ENCODE data around the gene SLC35E3.

The SLC35E3 gene

GRCh38 chr12:68786929-68787328, 41.0 kb downstream of the SLC35E3 start:
- Histone ChIP-seq H3K9me3 (ENCODE audit: control insufficient read depth, low read length) (no peaks in the 10 kb centered on the region), H3K4me3 (ENCODE audit: low read length) (no peak overlapping the region), H3K4me1 (ENCODE audit: control insufficient read depth, insufficient read depth, low read length) (peaks cover 42% of the 10 kb centered on the region), H3K36me3 (ENCODE audit: control insufficient read depth, insufficient read depth, low read length, severe bottlenecking) (no peaks in the 10 kb centered on the region), H3K27me3 (replicated peaks; ENCODE audit: control insufficient read depth, insufficient read depth, low read length) (no peaks in the 10 kb centered on the region), H3K9ac (ENCODE audit: low read length) (peak overlapping the region; percentile 63)
- peak; percentile 17 for DNase-seq (ENCODE audit: low read depth)

- Histone ChIP-seq H3K4me3 (ENCODE audit: low read length) (no peak overlapping the region), H3K9ac (ENCODE audit: low read length) (no peak overlapping the region), H3K9me3 (ENCODE audit: control insufficient read depth, low read length) (no peaks in the 10 kb centered on the region), H3K27me3 (replicated peaks; ENCODE audit: control insufficient read depth, insufficient read depth, low read length) (no peaks in the 10 kb centered on the region), H3K36me3 (ENCODE audit: control insufficient read depth, insufficient read depth, low read length, severe bottlenecking) (no peaks in the 10 kb centered on the region), H3K4me1 (ENCODE audit: control insufficient read depth, insufficient read depth, low read length) (peaks cover 42% of the 10 kb centered on the region)
- DNase-seq (ENCODE audit: low read depth): no peak
These were observed 42.7 kb downstream of the SLC35E3 start for GRCh38 chr12:68788554-68789143.

- Histone ChIP-seq H3K4me3 (ENCODE audit: low read length) (no peak overlapping the region), H3K9ac (ENCODE audit: low read length) (no peak overlapping the region), H3K36me3 (ENCODE audit: control insufficient read depth, insufficient read depth, low read length, severe bottlenecking) (no peaks in the 10 kb centered on the region), H3K4me1 (ENCODE audit: control insufficient read depth, insufficient read depth, low read length) (peaks cover 42% of the 10 kb centered on the region), H3K9me3 (ENCODE audit: control insufficient read depth, low read length) (no peaks in the 10 kb centered on the region), H3K27me3 (replicated peaks; ENCODE audit: control insufficient read depth, insufficient read depth, low read length) (no peaks in the 10 kb centered on the region)
- no peak for DNase-seq (ENCODE audit: low read depth)
These were observed 43.3 kb downstream of the SLC35E3 start for GRCh38 chr12:68789144-68789878.

DNA sequence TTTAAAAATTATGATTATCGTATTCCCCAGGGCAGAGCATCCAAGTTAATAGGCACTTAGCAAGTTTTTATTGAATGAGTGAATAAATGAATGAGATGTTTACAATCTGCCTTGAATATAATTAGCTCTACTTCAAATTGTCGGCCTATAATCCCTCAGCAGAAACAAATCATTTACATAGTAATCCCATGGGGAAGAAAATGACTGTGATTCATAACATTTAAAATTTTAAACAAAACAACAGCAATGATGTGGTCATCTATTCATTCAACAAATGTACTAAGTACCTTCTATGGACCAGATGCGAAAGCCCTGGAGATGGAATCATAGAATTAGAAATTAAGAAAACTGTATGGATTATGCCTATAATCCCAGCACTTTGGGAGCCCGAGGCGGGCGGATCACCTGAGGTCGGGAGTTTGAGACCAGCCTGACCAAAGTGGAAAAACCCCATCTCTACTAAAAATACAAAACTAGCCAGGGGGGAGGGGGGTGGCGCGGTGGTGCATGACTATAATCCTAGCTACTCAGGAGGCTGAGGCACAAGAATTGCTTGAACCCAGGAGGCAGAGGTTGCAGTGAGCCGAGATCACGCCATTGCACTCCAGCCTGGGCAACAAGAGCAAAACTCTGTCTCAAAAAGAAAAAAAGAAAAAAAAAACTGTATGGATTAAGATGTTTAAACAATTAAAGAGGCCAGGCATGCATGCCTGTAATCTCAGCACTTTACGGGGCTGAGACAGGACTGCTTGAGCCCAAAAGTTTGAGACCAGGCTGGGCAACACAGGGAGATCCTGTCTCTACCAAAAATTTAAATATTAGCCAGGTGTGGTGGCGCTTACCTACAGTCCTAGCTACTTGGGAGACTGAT, 44.3 kb downstream of the SLC35E3 start:
- Histone ChIP-seq H3K4me3 (ENCODE audit: low read length) (no peak overlapping the region), H3K4me1 (ENCODE audit: control insufficient read depth, insufficient read depth, low read length) (peaks cover 40% of the 10 kb centered on the region), H3K9ac (ENCODE audit: low read length) (no peak overlapping the region), H3K27me3 (replicated peaks; ENCODE audit: control insufficient read depth, insufficient read depth, low read length) (no peaks in the 10 kb centered on the region), H3K36me3 (ENCODE audit: control insufficient read depth, insufficient read depth, low read length, severe bottlenecking) (no peaks in the 10 kb centered on the region), H3K9me3 (ENCODE audit: control insufficient read depth, low read length) (no peaks in the 10 kb centered on the region)
- no peak for DNase-seq (ENCODE audit: low read depth)

DNA sequence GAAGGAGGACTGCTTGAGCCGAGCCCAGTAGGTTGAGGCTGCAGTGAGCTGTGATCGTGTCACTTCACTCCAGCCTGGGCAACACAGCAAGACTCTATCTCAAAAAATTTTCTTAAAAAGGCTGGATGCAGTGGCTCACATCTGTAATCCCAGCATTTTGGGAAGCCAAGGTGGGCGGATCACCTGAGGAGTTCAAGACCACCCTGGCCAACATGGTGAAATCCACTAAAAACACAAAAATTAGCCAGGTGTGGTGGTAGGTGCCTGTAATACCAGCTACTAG, 44.9 kb downstream of the SLC35E3 start:
- Histone ChIP-seq H3K36me3 (ENCODE audit: control insufficient read depth, insufficient read depth, low read length, severe bottlenecking) (no peaks in the 10 kb centered on the region), H3K27me3 (replicated peaks; ENCODE audit: control insufficient read depth, insufficient read depth, low read length) (no peaks in the 10 kb centered on the region), H3K4me1 (ENCODE audit: control insufficient read depth, insufficient read depth, low read length) (peaks cover 34% of the 10 kb centered on the region), H3K9me3 (ENCODE audit: control insufficient read depth, low read length) (no peaks in the 10 kb centered on the region), H3K9ac (ENCODE audit: low read length) (no peak overlapping the region), H3K4me3 (ENCODE audit: low read length) (no peak overlapping the region)
- DNase-seq (ENCODE audit: low read depth): no peak

DNA sequence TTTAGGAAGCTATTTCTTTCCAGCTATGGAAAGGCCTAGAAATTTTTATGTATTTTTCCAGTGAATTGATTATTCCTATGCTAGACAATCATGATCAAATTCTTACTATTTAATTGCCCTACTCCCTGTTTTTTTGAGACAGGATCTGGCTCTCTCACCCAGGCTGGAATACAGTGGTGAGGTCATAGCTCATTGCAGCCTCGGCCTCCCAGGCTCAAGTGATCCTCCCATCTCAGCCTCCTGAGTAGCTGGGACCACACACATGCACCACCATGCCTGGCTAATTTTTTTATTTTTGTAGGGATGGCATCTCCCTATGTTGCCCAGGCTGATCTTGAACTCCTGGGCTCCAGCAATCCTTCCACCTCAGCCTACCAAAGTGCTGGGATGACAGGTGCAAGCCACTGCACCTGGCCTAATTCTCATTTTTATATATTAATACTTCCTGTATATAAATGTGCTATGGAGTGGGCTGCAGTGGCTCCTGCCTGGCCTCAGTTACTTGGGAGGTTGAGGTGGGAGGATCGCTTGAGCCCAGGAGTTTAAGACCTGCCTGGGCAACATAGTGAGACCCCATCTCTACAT, 46.0 kb downstream of the SLC35E3 start:
- no peak for DNase-seq (ENCODE audit: low read depth)
- Histone ChIP-seq H3K4me3 (ENCODE audit: low read length) (no peak overlapping the region), H3K36me3 (ENCODE audit: control insufficient read depth, insufficient read depth, low read length, severe bottlenecking) (no peaks in the 10 kb centered on the region), H3K9ac (ENCODE audit: low read length) (no peak overlapping the region), H3K27me3 (replicated peaks; ENCODE audit: control insufficient read depth, insufficient read depth, low read length) (no peaks in the 10 kb centered on the region), H3K9me3 (ENCODE audit: control insufficient read depth, low read length) (no peaks in the 10 kb centered on the region), H3K4me1 (ENCODE audit: control insufficient read depth, insufficient read depth, low read length) (peaks cover 26% of the 10 kb centered on the region)

DNA sequence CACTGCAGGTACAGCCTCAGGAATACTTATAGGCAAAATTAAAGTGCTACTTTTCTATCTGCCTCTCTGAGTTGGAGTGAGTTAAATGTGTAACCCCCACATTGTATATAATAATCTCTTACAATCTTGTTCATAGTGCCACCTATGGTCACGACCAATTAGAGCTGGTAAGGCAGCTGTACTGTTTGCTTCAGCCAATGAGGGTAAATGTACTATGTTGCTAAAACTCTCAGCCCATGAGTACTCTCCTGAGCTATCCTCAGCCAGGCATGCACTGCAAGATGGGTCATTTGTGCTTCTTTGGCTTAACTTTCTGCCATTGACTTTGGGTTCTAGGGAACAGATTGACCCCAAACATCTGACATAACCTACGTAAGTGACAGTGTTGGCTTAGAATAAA, 47.0 kb downstream of the SLC35E3 start:
- peaks cover 17% of the 10 kb centered on the region for H3K4me1 ChIP-seq (ENCODE audit: control insufficient read depth, insufficient read depth, low read length)
- no peak overlapping the region for H3K4me3 ChIP-seq (ENCODE audit: low read length)
- no peaks in the 10 kb centered on the region for H3K9me3 ChIP-seq (ENCODE audit: control insufficient read depth, low read length)
- H3K9ac ChIP-seq (ENCODE audit: low read length): no peak overlapping the region
- H3K36me3 ChIP-seq (ENCODE audit: control insufficient read depth, insufficient read depth, low read length, severe bottlenecking): no peaks in the 10 kb centered on the region
- DNase-seq (ENCODE audit: low read depth): no peak
- no peaks in the 10 kb centered on the region for H3K27me3 ChIP-seq (replicated peaks; ENCODE audit: control insufficient read depth, insufficient read depth, low read length)

DNA sequence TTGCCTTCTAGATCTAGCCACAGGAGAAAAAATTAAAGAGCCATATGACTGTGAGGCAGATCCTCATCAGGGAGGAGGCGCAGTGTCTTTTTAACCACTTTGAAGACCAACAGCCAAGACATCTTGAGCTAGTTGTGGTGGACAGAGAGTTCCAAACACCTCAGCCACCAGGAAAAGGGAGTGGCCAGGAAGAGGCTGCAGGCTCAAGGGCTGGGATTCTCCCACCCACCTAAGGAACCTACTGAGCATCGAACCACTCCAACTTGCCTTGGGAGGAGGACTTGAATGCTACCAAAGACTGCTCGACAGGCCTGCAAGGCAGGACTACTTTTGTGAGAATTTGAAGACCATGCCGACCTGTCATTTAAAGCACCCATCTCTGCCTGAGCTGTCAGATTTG, 47.5 kb downstream of the SLC35E3 start:
- Histone ChIP-seq H3K27me3 (replicated peaks; ENCODE audit: control insufficient read depth, insufficient read depth, low read length) (no peaks in the 10 kb centered on the region), H3K9me3 (ENCODE audit: control insufficient read depth, low read length) (no peaks in the 10 kb centered on the region), H3K36me3 (ENCODE audit: control insufficient read depth, insufficient read depth, low read length, severe bottlenecking) (no peaks in the 10 kb centered on the region), H3K9ac (ENCODE audit: low read length) (no peak overlapping the region), H3K4me1 (ENCODE audit: control insufficient read depth, insufficient read depth, low read length) (peaks cover 12% of the 10 kb centered on the region), H3K4me3 (ENCODE audit: low read length) (no peak overlapping the region)
- no peak for DNase-seq (ENCODE audit: low read depth)

DNA sequence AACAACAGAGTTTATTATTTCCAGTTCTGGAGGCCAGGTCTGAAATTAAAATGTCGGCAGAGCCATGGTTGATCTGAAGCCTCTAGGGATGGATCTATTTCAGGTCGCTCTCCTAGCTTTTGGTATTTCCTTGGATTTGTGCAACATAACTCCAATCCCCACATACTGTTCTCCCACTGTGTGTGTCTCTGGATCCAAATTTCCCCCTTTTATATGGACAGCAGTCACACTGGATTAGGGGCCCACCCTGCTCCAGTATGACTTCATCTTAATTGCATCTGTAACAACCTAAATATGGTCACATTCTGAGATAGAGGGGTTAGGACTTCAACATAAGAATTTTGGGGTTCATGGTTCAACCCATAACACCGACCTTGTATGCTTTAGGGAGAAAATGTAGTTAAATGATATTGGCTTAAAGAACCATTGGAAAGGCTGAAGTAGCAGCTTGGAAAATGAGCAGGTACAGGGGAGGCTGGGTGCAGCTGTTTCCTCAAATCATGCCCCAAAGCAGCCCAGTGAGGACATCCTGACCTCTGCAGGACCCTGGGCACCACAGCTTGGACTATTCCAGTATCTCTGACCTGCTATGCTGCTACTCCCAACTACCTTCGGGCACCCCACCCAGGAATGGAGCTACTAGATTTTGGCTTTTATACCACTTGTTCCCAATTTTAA, 48.1 kb downstream of the SLC35E3 start:
- no peak for DNase-seq (ENCODE audit: low read depth)
- Histone ChIP-seq H3K36me3 (ENCODE audit: control insufficient read depth, insufficient read depth, low read length, severe bottlenecking) (no peaks in the 10 kb centered on the region), H3K4me1 (ENCODE audit: control insufficient read depth, insufficient read depth, low read length) (peaks cover 5% of the 10 kb centered on the region), H3K27me3 (replicated peaks; ENCODE audit: control insufficient read depth, insufficient read depth, low read length) (no peaks in the 10 kb centered on the region), H3K9me3 (ENCODE audit: control insufficient read depth, low read length) (no peaks in the 10 kb centered on the region), H3K9ac (ENCODE audit: low read length) (no peak overlapping the region), H3K4me3 (ENCODE audit: low read length) (no peak overlapping the region)

DNA sequence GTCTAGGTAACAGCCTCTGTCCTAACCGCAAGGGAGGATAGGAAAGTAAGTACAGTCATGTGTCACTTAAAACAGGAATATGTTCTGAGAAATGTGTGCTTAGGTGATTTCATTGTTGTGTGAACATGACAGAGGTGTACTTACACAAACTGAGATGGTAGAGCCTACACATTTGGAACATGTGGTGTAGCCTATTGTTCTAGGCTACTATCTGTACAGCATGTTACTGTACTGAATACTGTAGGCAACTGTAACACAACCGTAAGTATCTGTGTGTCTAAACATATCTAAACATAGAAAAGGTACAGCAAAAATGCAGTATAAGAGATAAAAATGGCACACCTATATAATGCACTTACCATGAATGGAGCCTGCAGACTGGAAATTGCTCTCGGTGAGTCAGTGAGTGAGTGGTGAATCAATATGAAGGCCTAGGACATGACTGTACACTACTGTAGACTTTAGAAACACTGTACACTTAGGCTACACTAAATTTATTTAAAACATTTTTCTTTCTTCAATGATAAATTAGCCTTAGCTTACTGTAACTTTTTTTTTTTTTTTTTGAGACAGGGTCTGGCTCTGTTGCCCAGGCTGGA, 48.8 kb downstream of the SLC35E3 start:
- Histone ChIP-seq H3K4me3 (ENCODE audit: low read length) (no peak overlapping the region), H3K9ac (ENCODE audit: low read length) (no peak overlapping the region), H3K4me1 (ENCODE audit: control insufficient read depth, insufficient read depth, low read length) (peaks cover 4% of the 10 kb centered on the region), H3K9me3 (ENCODE audit: control insufficient read depth, low read length) (no peaks in the 10 kb centered on the region), H3K36me3 (ENCODE audit: control insufficient read depth, insufficient read depth, low read length, severe bottlenecking) (no peaks in the 10 kb centered on the region), H3K27me3 (replicated peaks; ENCODE audit: control insufficient read depth, insufficient read depth, low read length) (no peaks in the 10 kb centered on the region)
- DNase-seq (ENCODE audit: low read depth): peak; percentile 42

All from adipocyte (in vitro differentiated cells).